OCI-LY3 (cell line): Measurements from ENCODE around the gene GADD45G.

Source experiments
- EZH2phosphoT487 ChIP-seq: fragments of 200-600 bp; shearing (Covaris generic); IDR thresholded peaks from 2 replicates; pipeline ENCODE4 v1.6.1; 2018; ENCODE audit warnings: antibody characterized with exemption, mixed run types, low read depth
- TF ChIP-seq, protein P1 (sequence below): fragments of 200-600, 300-600 bp; sonication (generic); IDR thresholded peaks from 2 replicates; pipeline ENCODE4 v1.5.1; 2014; ENCODE audit warnings: antibody characterized with exemption, low read length, low read depth

DNA sequence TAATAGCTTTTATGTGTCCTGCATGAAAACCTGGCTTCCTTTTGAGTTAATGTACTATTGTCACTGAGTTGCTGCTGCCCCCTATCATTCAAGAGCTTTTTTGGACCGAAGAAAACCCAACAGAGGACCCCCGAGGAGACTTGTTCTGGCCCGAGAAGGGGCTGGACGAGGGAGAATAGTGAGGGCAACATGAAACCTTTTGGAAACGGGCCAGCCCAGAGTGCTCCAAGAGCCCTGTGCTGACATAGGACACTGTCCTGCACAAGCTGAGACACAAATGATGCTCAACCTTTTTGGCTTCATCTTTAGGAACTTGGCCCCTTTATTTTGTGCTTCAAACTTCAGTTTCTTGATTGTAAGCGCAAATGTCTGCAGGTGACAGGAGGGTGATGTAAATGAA is 4.0 kb upstream of the GADD45G start:
- TF ChIP-seq, protein P1, sequence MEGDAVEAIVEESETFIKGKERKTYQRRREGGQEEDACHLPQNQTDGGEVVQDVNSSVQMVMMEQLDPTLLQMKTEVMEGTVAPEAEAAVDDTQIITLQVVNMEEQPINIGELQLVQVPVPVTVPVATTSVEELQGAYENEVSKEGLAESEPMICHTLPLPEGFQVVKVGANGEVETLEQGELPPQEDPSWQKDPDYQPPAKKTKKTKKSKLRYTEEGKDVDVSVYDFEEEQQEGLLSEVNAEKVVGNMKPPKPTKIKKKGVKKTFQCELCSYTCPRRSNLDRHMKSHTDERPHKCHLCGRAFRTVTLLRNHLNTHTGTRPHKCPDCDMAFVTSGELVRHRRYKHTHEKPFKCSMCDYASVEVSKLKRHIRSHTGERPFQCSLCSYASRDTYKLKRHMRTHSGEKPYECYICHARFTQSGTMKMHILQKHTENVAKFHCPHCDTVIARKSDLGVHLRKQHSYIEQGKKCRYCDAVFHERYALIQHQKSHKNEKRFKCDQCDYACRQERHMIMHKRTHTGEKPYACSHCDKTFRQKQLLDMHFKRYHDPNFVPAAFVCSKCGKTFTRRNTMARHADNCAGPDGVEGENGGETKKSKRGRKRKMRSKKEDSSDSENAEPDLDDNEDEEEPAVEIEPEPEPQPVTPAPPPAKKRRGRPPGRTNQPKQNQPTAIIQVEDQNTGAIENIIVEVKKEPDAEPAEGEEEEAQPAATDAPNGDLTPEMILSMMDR, result no peak
- TF ChIP-seq EZH2phosphoT487, result no peak
